HG03066 (cell line): ENCODE results near the gene RGSL1.
"Not testable (repeated sequence)": the region's sequence is repeated elsewhere in the genome, so short reads cannot be mapped to it uniquely, and the experiment has no call there.

Experiments used
- ATAC-seq: cut with Tn5 transposase; IDR thresholded peaks from one replicate; pipeline ENCODE4 v1.9.1; 2021; ENCODE audit warnings: low read depth; ENCODE audit not compliant: unreplicated experiment

RGSL1 gene

DNA sequence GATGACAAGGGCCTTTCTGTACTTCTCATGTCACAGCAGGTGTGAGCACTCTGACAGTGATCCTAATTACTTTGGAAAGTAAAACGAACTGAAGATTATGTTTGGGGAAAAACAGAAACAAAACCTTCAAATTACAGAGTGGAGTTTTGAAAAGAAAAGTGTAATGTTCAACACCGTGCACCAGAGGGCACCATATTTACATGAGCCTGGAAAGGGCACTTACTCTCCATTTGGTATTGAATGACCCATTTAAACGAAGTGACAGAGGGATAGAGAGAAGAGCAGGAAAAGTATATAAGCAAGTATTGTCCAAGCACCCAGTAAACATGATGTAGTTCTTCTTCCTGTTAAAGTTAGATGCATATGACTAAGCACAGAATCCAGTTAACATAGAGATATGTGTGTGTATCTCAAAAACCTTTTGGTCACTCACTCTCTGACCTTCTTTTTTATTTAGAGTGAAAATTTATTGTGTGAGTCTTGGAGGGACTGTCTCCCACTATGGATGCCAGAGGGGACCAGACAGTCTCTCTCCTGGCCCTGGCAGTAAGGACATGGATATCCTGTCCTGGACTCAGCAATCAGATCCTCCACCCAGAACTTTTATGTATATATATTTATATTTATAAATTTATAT is 3.8 kb upstream of the RGSL1 start:
- no peak for ATAC-seq

DNA sequence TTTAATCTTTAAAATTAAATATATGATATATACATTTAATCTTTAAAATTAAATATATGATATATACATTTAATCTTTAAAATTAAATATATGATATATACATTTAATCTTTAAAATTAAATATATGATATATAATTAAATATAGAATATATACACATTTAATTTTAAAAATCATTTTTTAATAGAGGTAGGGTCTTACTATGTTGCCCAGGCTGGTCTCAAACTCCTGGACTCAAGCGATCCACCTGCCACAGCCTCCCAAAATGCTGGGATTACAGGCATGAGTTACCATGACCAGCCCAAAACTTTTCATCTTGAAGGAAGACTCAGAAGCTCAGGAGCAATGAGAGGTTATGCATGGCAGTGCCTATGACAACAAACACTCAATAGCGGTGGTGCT is 2.8 kb upstream of the RGSL1 start:
- not testable (repeated sequence) for ATAC-seq

DNA sequence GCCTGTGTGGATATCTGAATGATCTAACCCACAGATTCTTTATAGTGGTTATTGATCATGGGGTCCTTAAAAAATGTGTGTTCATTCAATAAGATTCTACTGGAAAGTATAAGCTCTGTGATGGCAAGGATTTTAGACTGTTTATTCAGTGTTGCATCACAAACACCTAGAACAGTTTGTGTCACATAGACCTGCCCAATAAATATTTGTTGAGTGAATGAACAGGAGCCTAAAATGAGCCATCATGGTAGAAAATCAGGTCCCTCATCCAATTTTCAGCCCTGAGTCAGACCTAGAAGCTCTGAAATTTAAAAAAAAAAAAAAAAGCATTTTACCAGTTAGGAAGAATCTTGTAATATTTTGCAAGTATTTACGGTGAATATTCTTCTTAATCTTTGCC is 2.3 kb upstream of the RGSL1 start:
- ATAC-seq = no peak

- ATAC-seq = no peak
These were observed 3.7 kb downstream of the RGSL1 start for GRCh38 chr1:182453631-182454030.

- ATAC-seq = no peak
These were observed 7.9 kb downstream of the RGSL1 start for GRCh38 chr1:182457844-182458243.

- ATAC-seq = no peak
These were observed 10.0 kb downstream of the RGSL1 start for GRCh38 chr1:182459949-182460348.

DNA sequence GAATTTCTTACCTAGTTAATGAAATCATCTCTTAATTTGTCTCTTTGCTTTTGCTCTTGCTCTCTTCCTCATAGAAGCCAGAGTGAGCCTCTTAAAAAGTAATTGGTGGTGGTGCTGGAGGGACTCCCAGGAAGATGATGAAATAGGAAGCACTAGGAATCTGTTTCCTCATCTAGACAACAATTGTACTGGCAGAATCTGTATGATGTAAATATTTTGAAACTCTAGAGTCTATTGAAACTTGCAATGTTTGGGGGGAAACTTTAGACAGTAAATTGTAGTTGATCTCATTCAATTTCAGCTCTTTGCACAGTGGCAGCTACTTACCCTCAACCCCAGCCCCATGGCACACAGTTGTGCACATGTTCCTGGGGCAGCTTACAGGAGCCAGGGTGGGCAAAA is 10.6 kb downstream of the RGSL1 start:
- ATAC-seq = no peak

DNA sequence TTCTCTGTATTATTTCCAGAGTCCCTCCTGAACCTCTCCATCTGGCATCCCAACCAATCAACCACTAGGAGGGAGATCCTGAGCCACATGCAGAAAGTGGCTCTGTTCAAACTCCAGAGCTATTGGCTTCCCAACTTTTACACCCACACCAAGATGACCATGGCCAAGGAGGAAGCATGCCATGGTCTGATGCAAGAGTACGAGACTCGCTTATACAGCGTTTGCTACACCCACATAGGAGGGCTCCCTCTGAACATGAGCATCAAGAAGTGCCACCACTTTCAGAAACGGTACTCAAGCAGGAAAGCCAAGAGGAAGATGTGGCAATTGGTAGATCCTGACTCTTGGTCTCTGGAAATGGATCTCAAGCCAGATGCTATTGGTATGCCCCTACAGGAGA is 23.6 kb downstream of the RGSL1 start:
- no peak for ATAC-seq

DNA sequence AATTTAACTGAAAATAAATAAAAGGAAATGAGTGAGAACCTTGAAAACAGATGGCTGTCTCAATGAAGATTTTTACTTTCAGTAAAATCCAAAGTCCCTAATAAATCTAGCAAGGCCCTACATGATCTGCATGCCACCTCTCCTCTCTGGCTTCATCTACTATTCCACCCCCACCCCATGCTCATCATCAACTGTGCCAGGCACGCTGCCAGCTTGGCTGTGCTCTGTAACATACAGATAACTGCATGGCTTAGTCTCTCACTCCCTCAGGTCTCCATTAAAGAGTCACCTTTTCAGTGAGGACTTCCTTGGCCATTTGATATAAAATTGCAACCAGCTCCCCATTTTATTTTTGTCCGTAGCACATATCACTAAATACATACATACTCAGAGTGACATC is 26.7 kb downstream of the RGSL1 start:
- no peak for ATAC-seq

GRCh38 chr1:182478238-182478637 is 28.3 kb downstream of the RGSL1 start:
- no peak for ATAC-seq

- ATAC-seq = peak; percentile 32
These were observed 34.1 kb downstream of the RGSL1 start for GRCh38 chr1:182484067-182484466.

GRCh38 chr1:182484531-182485257 is 34.7 kb downstream of the RGSL1 start:
- peak; percentile 80 for ATAC-seq

GRCh38 chr1:182485861-182486260 is 35.9 kb downstream of the RGSL1 start:
- ATAC-seq = no peak

GRCh38 chr1:182488803-182489202 is 38.9 kb downstream of the RGSL1 start:
- ATAC-seq = no peak

GRCh38 chr1:182493063-182493462 is 43.1 kb downstream of the RGSL1 start:
- no peak for ATAC-seq

GRCh38 chr1:182495002-182495401 is 45.1 kb downstream of the RGSL1 start:
- ATAC-seq = no peak

GRCh38 chr1:182495693-182496092 is 45.7 kb downstream of the RGSL1 start:
- no peak for ATAC-seq

GRCh38 chr1:182507685-182508084 is 57.7 kb downstream of the RGSL1 start:
- ATAC-seq = no peak

DNA sequence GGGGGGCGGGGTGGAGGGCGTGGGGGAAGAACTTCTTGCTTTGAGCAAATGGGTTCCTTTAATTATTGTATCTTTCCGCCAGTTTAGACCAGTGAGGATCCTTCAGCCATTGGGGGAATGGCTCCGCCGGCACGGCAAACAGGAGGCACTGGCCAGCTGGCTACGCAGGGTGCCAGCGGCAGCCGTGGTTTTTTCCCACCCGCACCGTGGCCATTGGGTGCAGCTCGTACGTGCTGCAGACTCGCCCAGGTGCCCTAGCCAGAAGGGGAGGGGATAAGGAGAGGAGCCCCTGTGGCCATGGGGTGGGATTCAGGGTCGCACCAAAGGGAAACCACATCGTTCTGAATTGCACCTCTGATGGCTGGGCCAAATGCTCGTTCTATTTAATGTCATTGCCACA is 65.6 kb downstream of the RGSL1 start:
- ATAC-seq = no peak

DNA sequence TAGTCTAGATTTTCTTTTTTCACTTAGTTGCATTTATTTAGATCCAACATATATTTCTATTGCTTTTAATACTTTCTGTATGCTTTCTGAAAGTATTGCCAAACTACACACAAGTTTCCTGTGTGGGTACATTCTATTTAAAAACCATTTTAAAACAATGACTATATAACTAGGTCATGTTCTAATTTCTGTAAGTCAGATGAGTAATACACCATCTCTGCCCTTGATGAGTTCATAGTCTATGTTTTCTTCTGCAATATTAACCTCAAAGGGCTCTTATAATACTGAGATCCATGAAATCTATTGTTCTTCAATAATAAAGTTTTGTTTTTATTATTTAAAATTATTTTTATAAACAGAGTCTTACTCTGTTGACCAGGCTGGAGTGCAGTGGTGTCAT is 70.8 kb downstream of the RGSL1 start:
- no peak for ATAC-seq

DNA sequence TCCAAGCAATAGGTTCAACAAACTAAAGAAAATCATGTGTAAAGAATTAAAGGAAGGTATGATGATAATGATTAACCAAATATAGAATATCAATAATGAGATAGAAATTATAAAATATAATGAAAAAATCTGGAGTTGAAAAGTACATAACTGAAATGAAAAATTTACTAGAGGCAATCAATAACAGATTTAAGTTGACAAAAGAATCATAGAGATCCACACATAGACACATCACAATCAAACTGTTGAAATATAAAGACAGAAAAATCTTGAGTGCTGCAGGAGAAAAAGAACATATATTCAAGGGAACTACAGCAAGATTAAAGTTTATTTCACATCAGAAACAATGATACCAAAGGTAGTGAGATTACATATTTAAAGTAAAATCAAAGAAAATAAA is 75.4 kb downstream of the RGSL1 start:
- no peak for ATAC-seq

DNA sequence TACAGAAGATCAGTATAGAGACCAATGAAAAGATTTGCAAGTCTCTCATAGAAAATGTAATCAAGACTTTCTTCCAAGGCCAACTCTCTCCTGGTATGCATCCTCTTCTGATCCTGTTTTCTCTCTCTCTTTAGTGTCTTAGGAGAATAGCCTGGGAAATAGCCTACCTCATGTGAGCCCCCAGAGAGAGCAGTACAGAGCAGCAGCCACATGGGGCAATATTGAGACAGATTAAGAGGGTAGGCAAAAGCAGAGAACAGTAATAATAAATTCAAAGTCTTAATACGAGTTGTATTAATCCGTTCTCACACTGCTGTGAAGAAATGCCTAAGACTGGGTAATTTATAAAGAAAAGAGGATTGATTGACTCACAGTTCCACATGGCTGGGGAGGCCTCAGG is 77.7 kb downstream of the RGSL1 start:
- ATAC-seq = no peak
